ENCODE data around the gene CLCN3. TPM values are rescaled to one million over a fixed set of nuclear protein-coding genes. Genes with fewer than 3 reads are reported as not detected.

CLCN3 gene
- total and polyA plus RNA-seq, 7 donors: 7.9 to 32.3 (median 24.3) TPM

- no peaks in the 10 kb centered on the region for H3K27me3 ChIP-seq (ENCODE audit: insufficient read depth in 3 of 3, low read length in 2 of 3)
- no peaks in the 10 kb centered on the region for H3K9me3 ChIP-seq
- DNase-seq (no peak), ATAC-seq (no peak)
- H3K4me3 ChIP-seq: no peak overlapping the region
- intact Hi-C loops (cut with DNase I): loop anchor here (5.0 to 10.0 kb wide), 4 partner anchors 95 to 410 kb away; partner anchors contain the start of gene MFAP3L (in 1 of the 2)
- no peaks in the 10 kb centered on the region for H3K36me3 ChIP-seq (ENCODE audit: insufficient read depth in 1 of 2, low read depth in 1 of 2)
- TF ChIP-seq CTCF (IDR thresholded peaks at IDR 0.05): no peak
- H3K4me1 ChIP-seq: peaks cover 9% of the 10 kb centered on the region
- H3K27ac ChIP-seq: no peak overlapping the region
Observed at GRCh38 chr4:169616846-169617245, 3.5 kb upstream of the CLCN3 start.

GRCh38 chr4:169617306-169617705 lies 3.1 kb upstream of the CLCN3 start:
- no peak for TF ChIP-seq CTCF (IDR thresholded peaks at IDR 0.05)
- intact Hi-C loops (cut with DNase I): loop anchor here (5.0 to 10.0 kb wide), 4 partner anchors 95 to 410 kb away; partner anchors contain the start of gene MFAP3L (in 1 of the 2)
- no peaks in the 10 kb centered on the region for H3K9me3 ChIP-seq
- no peaks in the 10 kb centered on the region for H3K36me3 ChIP-seq (ENCODE audit: insufficient read depth in 1 of 2, low read depth in 1 of 2)
- H3K4me3 ChIP-seq: no peak overlapping the region
- H3K27me3 ChIP-seq (ENCODE audit: insufficient read depth in 3 of 3, low read length in 2 of 3): no peaks in the 10 kb centered on the region
- 65 to 69% (median 66%) methylated on average over 2 of the region's 2 CpGs for WGBS, 3 donors
- DNase-seq (no peak), ATAC-seq (no peak)
- H3K27ac ChIP-seq: no peak overlapping the region
- H3K4me1 ChIP-seq: peaks cover 13% of the 10 kb centered on the region

- Histone ChIP-seq H3K27ac (no peak overlapping the region), H3K4me3 (no peak overlapping the region), H3K9me3 (no peaks in the 10 kb centered on the region), H3K27me3 (ENCODE audit: insufficient read depth in 3 of 3, low read length in 2 of 3) (no peaks in the 10 kb centered on the region), H3K4me1 (peaks cover 19% of the 10 kb centered on the region), H3K36me3 (ENCODE audit: insufficient read depth in 1 of 2, low read depth in 1 of 2) (no peaks in the 10 kb centered on the region)
- TF ChIP-seq CTCF (IDR thresholded peaks at IDR 0.05): no peak
- 64 to 70% (median 65%) methylated on average over 3 of the region's 3 CpGs for WGBS, 3 donors
- ATAC-seq: no peak
- DNase-seq: no peak
- intact Hi-C loops (cut with DNase I): loop anchor here (5.0 to 10.0 kb wide), 4 partner anchors 94 to 409 kb away; partner anchors contain the start of gene MFAP3L (in 1 of the 2)
Observed at GRCh38 chr4:169618286-169618685, 2.1 kb upstream of the CLCN3 start.

DNA sequence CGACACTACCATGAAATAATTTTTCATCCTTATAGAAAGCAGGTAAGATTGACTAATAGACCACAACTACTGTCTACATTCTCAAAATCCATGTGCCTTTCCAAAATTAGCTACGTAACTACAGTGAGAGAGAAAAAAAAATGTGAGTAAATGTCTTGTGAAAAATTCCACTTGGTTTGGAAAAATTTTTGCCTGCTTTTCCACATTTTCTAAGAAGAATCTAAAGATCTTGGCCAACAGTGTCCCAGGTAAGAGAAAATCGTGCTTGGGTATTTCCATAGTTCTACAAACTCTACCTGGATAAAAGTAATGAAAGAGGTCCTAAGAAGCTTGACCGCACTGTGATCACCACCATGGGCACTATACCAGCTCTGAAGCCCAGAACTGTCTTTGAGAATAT lies 1.4 kb upstream of the CLCN3 start:
- Histone ChIP-seq H3K27ac (peak overlapping the region; percentile 95), H3K27me3 (ENCODE audit: insufficient read depth in 3 of 3, low read length in 2 of 3) (no peaks in the 10 kb centered on the region)
- 79 to 86% (median 85%) methylated on average over 4 of the region's 4 CpGs for WGBS, 3 donors

More for the DNA sequence above, 1.4 kb upstream of the CLCN3 start:
- intact Hi-C loops (cut with DNase I): loop anchor here (5.0 to 10.0 kb wide), 4 partner anchors 93 to 408 kb away; partner anchors contain the start of gene MFAP3L (in 1 of the 2)
- TF ChIP-seq CTCF (IDR thresholded peaks at IDR 0.05): no peak
- H3K4me3 ChIP-seq: peak overlapping the region; percentile 90
- ATAC-seq (no peak), DNase-seq (no peak)
- no peaks in the 10 kb centered on the region for H3K36me3 ChIP-seq (ENCODE audit: insufficient read depth in 1 of 2, low read depth in 1 of 2)
- peaks cover 15% of the 10 kb centered on the region for H3K4me1 ChIP-seq
- H3K9me3 ChIP-seq: no peaks in the 10 kb centered on the region

Data from psoas muscle (tissue), 8 donors.